ENCODE data around the gene PABPN1L.

Gene PABPN1L

DNA sequence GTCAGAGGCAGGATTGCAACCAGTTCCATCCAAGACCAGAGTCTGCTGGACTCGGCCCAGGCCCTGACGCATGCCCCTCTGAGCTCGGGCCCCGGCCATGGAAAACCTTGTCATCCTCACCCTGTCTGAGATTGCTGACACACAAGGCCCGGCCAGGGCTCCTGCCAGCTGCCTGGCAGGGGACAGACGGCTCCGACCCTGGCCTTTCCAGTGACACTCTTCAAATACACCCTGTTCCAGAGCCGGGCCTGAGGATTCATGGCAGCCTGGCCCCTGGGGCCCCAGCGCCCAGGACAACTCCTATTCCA, 3.2 kb upstream of the PABPN1L start:
- Mint-ChIP-seq H3K4me1 (peaks cover 13% of the 10 kb centered on the region), H3K27ac (no peak overlapping the region), H3K27me3 (peaks cover 36% of the 10 kb centered on the region), H3K9me3 (no peaks in the 10 kb centered on the region), H3K4me3 (no peak overlapping the region)
- DNase-seq (no peak), ATAC-seq (no peak)

- no peak overlapping the region for H3K4me3 Mint-ChIP-seq
- DNase-seq = no peak
- no peak for ATAC-seq
- H3K4me1 Mint-ChIP-seq = peaks cover 13% of the 10 kb centered on the region
- H3K27me3 Mint-ChIP-seq = peaks cover 36% of the 10 kb centered on the region
- no peaks in the 10 kb centered on the region for H3K9me3 Mint-ChIP-seq
- H3K27ac Mint-ChIP-seq = no peak overlapping the region
Measured at GRCh38 chr16:88868974-88869672, 2.7 kb upstream of the PABPN1L start.

DNA sequence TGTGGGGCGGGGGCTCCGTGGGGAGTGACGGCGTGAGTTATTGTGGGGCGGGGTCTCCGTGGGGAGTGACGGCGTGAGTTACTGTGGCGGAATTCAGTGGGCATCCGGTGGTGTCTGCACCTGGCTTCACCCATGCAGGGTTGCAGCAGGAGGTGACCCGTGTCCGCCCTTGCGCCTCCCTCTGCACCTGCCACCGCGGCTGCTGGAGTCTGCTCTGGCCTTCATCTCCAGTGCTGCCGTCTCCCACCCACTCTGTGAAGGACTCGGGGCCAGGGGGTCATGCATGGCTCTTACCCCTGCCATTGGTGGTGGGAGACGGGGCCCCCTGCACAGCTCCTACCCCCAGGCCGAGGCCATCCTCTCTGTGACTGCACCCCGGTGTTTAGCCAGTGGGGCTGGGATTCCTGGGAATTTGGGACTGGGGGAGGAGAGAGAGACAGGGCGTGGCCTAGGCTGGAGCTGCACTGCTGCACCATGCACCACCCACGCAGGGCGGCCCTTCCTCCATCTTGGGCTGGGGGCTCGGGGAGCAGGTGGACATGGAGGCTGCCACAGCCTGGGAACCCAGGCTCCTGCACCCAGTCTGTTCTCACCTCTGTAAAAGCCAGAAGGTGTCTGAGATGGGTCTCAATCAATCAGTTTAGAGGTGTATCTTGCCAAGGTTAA, 1.3 kb upstream of the PABPN1L start:
- DNase-seq = no peak
- no peak overlapping the region for H3K4me3 Mint-ChIP-seq
- no peak overlapping the region for H3K27ac Mint-ChIP-seq
- peaks cover 36% of the 10 kb centered on the region for H3K27me3 Mint-ChIP-seq
- peaks cover 13% of the 10 kb centered on the region for H3K4me1 Mint-ChIP-seq
- H3K9me3 Mint-ChIP-seq = no peaks in the 10 kb centered on the region
- no peak for ATAC-seq

GRCh38 chr16:88865742-88866141, 718 bp downstream of the PABPN1L start:
- ATAC-seq (no peak), DNase-seq (no peak)
- Mint-ChIP-seq H3K27ac (no peak overlapping the region), H3K9me3 (no peaks in the 10 kb centered on the region), H3K4me3 (no peak overlapping the region), H3K4me1 (peaks cover 5% of the 10 kb centered on the region), H3K27me3 (peaks cover 17% of the 10 kb centered on the region)

- ATAC-seq (no peak), DNase-seq (no peak)
- Mint-ChIP-seq H3K27me3 (peaks cover 13% of the 10 kb centered on the region), H3K4me1 (peaks cover under 1% of the 10 kb centered on the region), H3K27ac (no peak overlapping the region), H3K9me3 (no peaks in the 10 kb centered on the region), H3K4me3 (no peak overlapping the region)
Measured at GRCh38 chr16:88865310-88865709, 1.1 kb downstream of the PABPN1L start.

- DNase-seq (no peak), ATAC-seq (peak; percentile 26)
- no peaks in the 10 kb centered on the region for H3K9me3 Mint-ChIP-seq
- H3K27ac Mint-ChIP-seq = no peak overlapping the region
- peaks cover 5% of the 10 kb centered on the region for H3K27me3 Mint-ChIP-seq
- H3K4me3 Mint-ChIP-seq = no peak overlapping the region
- H3K4me1 Mint-ChIP-seq = no peaks in the 10 kb centered on the region
Measured at GRCh38 chr16:88864521-88864920, 1.9 kb downstream of the PABPN1L start.

- Mint-ChIP-seq H3K4me3 (no peak overlapping the region), H3K9me3 (no peaks in the 10 kb centered on the region), H3K4me1 (no peaks in the 10 kb centered on the region), H3K27ac (no peak overlapping the region), H3K27me3 (peaks cover under 1% of the 10 kb centered on the region)
- no peak for DNase-seq
- ATAC-seq = peak; percentile 38
Measured at GRCh38 chr16:88864099-88864498, 2.4 kb downstream of the PABPN1L start.

- Mint-ChIP-seq H3K9me3 (no peaks in the 10 kb centered on the region), H3K27me3 (no peaks in the 10 kb centered on the region), H3K4me3 (no peak overlapping the region), H3K4me1 (peaks cover 4% of the 10 kb centered on the region), H3K27ac (no peak overlapping the region)
- ATAC-seq = no peak
- no peak for DNase-seq
Measured at GRCh38 chr16:88863426-88863825, 3.0 kb downstream of the PABPN1L start.

- no peak overlapping the region for H3K27ac Mint-ChIP-seq
- H3K9me3 Mint-ChIP-seq = no peaks in the 10 kb centered on the region
- no peaks in the 10 kb centered on the region for H3K27me3 Mint-ChIP-seq
- ATAC-seq = no peak
- H3K4me1 Mint-ChIP-seq = peaks cover 8% of the 10 kb centered on the region
- H3K4me3 Mint-ChIP-seq = no peak overlapping the region
- DNase-seq = no peak
Measured at GRCh38 chr16:88862968-88863367, 3.5 kb downstream of the PABPN1L start.

DNA sequence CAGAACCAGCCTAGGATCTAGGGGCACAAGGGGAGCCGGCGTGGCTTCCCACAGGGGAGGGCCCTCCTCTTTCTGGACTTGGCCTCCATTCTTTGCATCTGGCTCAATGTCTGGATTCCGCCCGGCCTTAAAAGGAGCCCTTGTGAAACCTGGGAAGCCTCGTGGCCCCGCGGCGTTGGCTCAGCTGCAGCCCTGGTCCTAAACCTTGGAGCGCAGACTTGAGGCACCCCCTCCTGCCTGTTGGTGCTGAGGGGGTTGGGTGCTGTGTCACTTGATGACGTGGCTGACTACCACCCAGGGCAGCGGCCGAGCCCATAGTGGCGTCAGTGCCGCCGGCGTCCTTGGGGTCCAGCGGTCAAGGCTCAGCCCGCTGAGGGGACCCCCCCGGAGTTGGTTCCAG, 5.1 kb downstream of the PABPN1L start:
- ATAC-seq (no peak), DNase-seq (no peak)
- H3K4me3 Mint-ChIP-seq = no peak overlapping the region
- no peaks in the 10 kb centered on the region for H3K27me3 Mint-ChIP-seq
- no peak overlapping the region for H3K27ac Mint-ChIP-seq
- H3K4me1 Mint-ChIP-seq = peaks cover 14% of the 10 kb centered on the region
- no peaks in the 10 kb centered on the region for H3K9me3 Mint-ChIP-seq

DNA sequence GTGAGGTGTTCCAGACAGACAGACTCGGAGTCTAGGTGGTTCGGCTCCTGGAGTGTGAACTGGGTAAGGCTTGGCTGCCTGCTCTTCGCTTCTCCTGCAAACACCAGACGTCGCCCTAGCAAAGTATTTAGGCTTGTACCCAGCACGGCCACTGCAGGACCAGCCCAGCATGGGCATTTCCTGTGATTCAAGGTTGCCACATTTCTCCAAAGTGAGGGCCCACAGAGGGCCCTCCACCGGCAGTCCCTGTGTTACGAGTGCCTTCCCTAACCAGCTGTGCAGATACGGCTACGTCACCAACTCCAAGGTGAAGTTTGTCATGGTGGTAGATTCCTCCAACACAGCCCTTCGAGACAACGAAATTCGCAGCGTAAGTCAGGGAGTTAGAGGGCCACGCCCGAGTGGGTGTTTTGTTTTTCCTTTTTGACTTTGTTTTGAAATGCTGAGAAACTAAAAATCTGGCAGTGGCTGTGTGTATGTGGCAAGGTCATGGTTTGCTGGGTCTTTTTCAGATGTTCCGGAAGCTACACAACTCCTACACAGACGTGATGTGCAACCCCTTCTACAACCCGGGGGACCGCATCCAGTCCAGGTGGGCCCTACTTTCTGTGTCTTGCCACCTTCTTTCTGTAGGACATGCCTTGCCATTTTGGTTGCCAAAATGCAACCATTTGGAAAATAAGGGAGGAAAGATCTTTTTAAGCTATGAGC, 6.9 kb downstream of the PABPN1L start:
- Mint-ChIP-seq H3K27ac (no peak overlapping the region), H3K9me3 (no peaks in the 10 kb centered on the region), H3K4me1 (peaks cover 31% of the 10 kb centered on the region), H3K4me3 (no peak overlapping the region), H3K27me3 (no peaks in the 10 kb centered on the region)
- ATAC-seq (no peak), DNase-seq (no peak)

DNA sequence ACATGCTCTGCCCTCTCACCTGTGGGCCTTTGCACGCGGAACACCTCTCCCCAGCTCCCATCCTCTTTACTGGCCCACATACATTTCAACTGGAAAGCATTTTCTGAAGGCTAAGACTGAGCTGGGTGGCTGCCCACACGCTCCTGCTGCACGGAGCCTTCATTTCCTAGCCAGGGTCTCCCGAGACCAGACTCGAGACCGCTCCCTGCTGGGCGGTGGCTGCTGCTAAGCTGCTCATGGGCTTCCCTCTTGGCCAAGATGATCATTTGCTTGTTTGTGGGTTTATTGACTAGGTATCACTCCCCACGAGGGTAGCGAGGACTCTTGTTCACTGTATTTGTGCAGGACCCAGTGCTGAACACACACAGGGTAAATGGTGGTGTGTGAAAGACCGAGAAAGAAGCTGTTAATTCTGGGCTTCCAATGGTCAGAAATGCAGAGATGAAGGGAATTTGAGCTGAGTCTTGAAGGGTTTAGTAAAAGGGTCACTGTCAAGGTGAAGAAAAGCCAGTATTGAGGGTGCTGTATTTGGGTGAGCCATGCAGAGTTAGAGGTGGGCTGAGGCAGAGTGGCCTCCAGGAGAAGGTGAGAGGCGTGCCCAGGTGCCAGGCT, 8.6 kb downstream of the PABPN1L start:
- Mint-ChIP-seq H3K27me3 (no peaks in the 10 kb centered on the region), H3K27ac (peak overlapping the region; percentile 86 to 98), H3K4me1 (peaks cover 39% of the 10 kb centered on the region), H3K4me3 (peak overlapping the region; percentile 91 to 100), H3K9me3 (no peaks in the 10 kb centered on the region)
- DNase-seq = peak; percentile 66 to 77
- ATAC-seq = peak; percentile 73

DNA sequence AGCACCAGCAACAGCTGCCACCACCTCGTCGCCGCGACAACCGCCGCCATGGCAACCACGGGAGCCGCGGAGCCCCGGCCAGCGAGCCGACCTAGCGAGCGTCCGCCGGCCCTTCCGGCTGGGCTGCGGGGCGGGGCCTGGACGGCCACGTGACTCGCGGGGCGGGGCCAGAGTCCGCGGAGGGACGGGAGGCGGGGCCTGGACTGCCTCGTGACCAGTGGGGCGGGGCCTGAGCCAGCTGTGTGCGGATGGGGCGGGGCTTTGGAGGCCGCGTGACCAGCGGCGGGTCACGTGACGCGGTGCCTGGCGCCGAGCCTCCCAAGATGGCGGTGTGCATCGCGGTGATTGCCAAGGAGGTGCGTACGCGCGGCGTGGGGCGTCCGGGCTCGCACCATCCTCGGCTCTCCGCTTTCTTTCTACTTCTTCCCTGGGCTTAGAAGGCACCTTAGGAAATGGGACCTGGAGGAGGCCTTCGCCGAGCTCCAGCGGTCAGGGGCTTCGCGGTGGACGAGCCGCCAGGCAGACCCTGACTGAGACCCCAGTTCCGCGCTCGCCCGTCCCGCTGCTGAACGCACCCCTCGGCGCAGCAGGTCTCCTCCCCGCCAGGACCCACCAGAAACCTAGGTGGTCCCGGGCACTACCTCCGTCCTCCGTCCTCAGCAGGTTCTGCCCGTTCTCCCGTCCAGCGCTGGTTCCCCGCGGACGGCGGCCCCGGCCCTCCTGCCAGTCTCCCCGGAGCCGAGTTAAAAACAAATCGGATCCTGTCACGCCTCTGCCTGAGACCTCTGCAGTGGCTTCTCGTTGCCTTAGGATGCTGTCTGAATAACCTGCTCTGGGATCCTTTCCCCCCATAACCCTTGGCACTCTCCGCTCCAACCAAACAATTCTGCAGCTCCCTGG, 9.4 kb downstream of the PABPN1L start, which contains the start of the genes GALNS and TRAPPC2L:
TSS of gene GALNS (minus strand) at position 120 of the 900 bp plus-strand sequence. CDS start at position 50, 70 bp downstream.
TSS of gene TRAPPC2L (plus strand) at position 300 of the 900 bp plus-strand sequence. CDS start at position 324, 24 bp downstream.
- ATAC-seq = peak; percentile 82
- Mint-ChIP-seq H3K27ac (peak within 1 kb of the TSS; percentile 88 to 98), H3K27me3 (no peaks in the 10 kb centered on the region), H3K4me1 (peaks cover 39% of the 10 kb centered on the region), H3K9me3 (no peaks in the 10 kb centered on the region), H3K4me3 (peak within 1 kb of the TSS; percentile 91 to 100)
- peak; percentile 98 to 99 for DNase-seq

DNA sequence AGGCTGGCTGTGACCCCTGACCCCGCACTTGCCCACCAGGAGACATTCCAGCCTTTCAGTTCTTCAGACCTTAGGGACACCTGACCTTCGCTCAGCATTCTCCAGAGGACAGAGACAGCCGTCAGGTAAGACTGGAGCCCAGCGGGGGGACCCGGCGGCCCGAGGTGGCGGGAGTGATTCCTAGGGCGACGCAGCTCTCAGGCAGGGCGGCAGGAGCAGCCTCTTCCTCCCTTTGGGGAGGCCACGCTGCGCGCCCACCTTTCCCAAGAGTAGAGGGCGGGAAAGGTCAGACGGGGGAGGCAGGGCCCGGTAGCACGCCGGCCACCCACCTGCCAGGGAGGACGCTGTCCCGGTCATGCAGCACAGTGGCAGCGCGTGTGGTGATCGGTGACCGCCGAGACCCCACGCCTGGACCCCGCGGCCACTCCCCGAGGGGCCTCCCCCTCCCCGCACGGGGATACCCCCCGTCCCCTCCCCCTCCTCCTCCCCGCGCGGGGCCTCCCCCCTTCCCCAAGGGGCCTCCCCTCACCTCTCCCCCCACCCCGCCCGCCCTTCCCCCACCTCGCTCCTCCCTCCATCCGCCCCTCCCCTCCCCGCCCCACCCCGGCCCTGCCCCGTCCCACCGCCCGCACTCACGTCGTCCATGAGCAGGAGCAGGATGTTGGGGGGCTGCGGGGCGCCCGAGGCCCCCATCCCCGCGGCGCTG, 10.2 kb downstream of the PABPN1L start:
- H3K27me3 Mint-ChIP-seq = no peaks in the 10 kb centered on the region
- peaks cover 39% of the 10 kb centered on the region for H3K4me1 Mint-ChIP-seq
- no peaks in the 10 kb centered on the region for H3K9me3 Mint-ChIP-seq
- H3K4me3 Mint-ChIP-seq = peak overlapping the region; percentile 91 to 100
- peak overlapping the region in 1 of 2 donors; percentile 6 for H3K27ac Mint-ChIP-seq
- ATAC-seq (peak; percentile 64), DNase-seq (peak in 1 of 2 donors; percentile 20)
